Left renal cortex interstitium (tissue), 4 donors: ENCODE data around the gene FGD5. TPM values are rescaled to one million over a fixed set of nuclear protein-coding genes. Genes with fewer than 3 reads are reported as not detected.
"Not testable (repeated sequence)": the region's sequence is repeated elsewhere in the genome, so short reads cannot be mapped to it uniquely, and the experiment has no call there.

Experiments
- DNase-seq, 4 donors: peaks; one replicate each; pipeline ENCODE4 v3.0.0-alpha.2; 2013; ENCODE audit warnings: low read depth in 4 of 4, low spot score in 2 of 4, missing footprints in 1 of 4
- polyA plus RNA-seq, 4 donors: library from polyadenylated mRNA; unstranded; fragments of 120-200 nt; gene quantifications; one replicate each; pipeline ENCODE4 v1.2.1, GENCODE V29; 2013; ENCODE audit not compliant: insufficient read length in 4 of 4

The FGD5 gene
- polyA plus RNA-seq, 4 donors: 21.0 to 25.0 (median 23.2) TPM

DNA sequence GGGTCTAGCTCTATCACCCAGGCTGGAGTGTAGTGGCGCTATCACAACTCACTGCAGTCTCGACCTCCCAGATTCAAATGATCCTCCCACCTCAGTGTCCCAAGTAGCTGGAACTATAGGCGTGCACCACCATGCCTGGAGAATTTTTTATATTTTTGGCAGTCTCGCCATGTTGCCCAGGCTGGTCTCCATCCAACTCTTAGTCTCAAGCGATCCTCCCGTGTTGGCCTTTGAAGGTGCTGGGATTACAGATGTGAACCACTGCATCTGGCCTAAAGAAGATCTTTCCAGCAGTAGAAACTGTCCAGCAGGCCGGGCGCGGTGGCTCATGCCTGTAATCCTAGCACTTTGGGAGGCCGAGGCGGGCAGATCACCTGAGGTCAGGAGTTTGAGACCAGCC, 73.5 kb downstream of the FGD5 start:
- DNase-seq: no peak

DNA sequence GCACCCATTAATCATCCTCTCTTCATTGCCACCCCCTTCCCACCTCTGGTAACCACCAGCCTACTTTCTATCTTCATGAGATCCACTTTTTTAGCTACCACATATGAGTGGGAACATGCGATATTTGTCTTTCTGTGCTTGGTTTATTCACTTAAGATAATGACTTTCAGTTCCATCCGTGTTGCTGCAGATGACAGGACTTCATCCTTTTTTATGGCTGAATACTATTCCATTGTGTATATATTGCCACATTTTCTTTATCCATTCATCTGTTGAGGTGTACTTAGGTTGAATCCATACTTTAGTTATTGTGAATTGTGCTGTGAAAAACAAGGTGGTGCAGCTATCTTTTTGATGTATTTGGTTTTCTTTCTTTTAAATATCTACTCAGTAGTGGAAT, 75.3 kb downstream of the FGD5 start:
- no peak for DNase-seq

DNA sequence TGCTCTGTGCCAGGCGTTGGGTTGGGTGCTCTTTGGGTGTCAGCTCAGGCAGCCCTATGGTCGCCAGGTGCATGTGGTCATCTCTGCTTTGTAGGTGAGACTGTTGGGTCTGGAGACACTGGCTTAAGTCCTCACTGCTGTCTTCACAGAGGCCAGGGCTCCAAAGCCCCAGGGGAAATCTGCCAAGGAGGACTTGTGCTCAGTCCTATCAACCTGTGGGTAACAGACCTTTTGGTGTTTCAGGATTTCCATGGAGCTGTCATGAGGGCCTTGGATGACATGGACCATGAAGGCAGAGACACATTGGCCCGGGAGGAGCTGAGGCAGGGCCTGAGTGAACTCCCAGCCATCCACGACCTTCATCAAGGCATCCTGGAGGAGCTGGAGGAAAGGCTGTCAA, 78.5 kb downstream of the FGD5 start:
- no peak for DNase-seq

DNA sequence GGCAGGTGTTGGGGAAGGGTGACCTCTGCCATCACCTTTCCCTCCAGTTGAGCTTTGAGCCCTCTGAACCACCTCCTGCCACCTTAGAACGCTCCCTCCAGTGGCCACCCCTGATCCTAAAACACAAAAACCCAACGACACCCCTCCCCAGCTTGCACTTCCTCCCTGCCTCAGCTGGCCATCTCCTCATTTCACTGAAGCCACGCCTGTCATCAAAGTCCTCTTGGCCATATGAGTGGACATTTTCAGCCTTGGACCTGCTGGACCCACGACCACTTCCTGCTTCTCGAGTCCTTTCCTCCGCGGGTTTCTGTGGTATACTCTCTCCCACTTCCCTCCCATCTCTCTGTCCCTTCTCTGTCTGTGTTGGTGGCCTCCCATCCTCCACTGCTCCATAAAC, 80.2 kb downstream of the FGD5 start:
- no peak for DNase-seq

DNA sequence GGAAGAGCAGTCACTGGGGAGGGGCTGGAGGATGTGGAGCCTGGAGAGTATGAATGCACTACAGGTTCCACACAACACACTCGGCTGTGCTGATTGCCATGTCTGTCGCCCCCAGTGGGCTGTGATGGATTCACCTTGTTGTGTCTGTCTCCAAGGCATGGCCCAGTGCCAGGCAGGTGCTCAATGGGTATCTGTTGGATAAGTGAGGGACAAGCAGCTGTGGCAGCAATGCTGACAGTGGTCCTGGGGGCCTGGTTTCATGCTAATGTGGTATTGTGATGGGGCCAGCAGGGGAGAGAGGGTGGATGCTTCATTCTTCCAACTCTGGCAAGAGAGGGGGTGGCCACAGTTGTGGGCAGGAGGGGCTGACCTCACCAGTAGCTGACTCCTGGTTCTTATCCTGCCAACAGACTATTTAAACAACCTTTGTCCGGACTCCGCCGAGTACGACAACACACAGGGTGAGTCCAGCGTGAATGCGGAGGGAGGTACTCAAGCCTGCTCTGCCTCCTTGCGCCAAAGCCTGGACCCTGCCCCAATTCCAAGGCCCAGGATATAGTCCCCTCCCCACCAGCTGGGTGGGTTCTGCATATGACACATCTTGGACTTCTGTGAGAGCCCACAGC, 81.3 kb downstream of the FGD5 start:
- DNase-seq: no peak

DNA sequence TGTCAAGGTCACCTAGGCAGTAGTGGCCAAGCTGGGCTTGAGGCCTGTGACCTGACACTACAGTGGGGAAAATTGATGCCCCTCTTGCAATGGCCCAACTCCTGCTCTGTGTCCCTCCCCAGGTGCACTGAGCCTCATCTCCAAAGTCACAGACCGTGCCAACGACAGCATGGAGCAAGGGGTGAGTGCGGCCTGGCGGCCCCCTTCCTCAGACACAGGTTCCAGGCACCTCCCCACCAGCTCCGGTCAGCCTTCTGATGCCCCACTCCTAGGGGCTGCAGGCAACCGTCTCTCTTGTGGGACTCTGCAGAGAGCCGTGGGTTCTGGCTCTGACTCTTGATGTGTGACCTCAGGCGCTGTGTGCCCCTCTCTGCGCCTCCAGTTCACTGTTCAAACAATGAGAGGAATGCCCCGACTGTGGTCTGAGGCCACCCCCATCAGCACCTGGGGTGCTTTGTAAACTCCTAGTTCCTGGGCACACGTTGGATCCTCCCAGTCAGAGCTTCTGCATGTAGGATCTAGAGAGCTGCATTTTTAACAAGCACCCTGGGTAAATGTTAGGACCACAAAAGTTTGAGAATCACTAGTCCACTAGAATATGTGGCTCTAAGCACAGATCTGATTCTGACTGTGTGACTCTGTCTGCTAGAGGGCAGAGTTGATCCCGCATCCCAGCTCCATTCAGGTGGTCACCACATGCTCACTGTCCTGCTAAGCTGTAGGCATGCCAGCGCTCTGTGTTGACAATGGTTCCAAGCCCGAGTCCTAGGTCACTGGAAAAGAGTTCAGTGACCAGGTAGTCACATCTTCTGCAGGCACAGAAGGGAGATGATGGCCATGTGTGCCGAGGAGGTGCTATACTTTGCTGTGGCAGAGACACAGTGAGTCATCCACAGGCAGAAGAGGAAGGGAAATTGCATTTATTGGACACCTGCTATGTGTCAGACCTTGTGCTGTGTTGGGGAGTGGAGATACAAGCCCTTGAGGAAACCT, 82.4 kb downstream of the FGD5 start:
- no peak for DNase-seq

DNA sequence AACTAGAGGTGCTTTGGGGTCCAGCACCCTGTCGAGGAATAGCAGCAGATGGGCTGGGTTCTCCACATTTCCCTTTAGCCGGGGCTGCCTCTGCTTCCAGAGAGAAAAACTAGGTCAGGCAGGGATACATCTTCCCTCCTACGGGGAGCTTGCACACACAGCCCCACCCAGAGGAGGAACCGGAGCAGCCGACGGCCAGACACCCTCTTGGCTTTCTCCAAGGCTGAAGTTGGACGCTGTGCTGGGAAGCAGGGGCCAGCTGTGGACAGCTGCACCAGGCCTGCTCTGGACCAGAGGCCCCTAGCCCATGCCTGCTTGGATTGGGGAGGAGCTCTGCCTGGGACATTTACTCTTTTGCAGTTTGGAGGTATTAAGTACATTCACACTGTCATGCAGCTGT, 84.0 kb downstream of the FGD5 start:
- peak in 1 of 4 donors; percentile 37 for DNase-seq

DNA sequence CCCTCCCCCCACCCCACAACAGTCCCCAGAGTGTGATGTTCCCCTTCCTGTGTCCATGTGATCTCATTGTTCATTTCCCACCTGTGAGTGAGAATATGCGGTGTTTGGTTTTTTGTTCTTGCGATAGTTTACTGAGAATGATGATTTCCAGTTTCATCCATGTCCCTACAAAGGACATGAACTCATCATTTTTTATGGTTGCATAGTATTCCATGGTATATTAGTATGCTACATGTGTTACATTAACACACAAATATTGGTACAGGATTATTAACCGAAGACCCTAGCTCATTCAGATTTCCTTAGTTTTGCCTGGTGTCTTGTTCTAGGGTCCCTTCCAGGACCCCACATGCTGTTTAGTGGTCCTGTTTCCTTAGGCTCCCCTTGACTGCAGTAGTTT, 84.7 kb downstream of the FGD5 start:
- not testable (repeated sequence) for DNase-seq

DNA sequence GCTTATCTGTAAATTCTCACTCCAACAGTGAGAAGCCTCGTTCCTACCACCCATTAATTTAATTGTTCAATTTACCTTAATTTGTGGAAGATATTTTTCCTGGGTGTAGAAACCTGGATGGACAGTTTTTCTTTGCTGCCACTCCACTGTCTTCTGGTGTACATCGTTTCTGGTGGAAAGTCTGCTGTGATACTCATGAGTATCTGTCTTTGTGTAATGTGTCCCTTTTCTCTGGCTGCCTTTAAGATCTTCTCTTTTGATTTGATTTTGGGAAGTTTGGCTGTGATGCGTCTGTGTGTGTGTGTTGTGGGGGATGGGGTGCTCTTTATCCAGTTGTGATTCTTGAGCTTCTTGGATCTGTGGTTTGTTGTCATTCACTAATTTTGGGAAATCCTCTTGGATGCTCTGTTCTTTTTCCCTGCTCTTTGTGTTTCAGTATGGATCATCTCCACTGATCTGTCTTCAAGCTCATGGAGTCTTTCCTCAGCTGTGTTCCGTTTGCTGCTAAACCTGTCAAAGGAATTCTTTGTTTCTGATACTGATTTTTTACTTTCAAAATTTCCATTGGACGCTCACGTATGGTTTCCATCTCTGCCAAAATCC, 86.4 kb downstream of the FGD5 start:
- DNase-seq: no peak

DNA sequence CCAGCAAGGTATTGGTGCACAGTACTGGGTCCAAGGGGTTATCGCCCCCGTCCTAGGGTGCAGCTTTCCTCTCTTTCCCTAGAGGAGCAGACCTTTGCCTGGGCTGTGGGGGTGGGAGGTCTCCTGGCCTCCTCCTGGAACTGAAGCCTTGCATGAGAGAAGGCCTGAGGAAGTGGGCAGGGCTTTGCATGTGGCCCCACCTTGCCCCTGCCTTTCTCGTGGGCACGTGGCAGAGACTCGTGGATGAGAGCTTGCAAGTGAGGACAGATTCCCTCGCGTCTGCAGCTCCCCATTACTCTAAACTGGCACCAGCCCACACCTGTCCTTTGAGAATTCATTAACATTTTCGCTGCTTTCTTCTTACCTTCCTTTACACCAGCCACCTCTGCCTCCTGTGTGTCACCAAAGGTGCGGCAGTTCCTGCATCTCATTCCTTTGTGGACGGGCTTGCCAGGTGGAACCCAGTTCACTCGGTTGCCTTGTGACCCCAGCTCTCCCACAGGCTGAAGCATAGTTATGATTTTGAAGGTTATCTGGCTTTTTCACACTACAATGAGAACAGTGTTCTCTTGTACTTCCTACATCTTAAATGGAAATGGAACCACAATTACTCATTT, 87.7 kb downstream of the FGD5 start:
- DNase-seq: no peak

DNA sequence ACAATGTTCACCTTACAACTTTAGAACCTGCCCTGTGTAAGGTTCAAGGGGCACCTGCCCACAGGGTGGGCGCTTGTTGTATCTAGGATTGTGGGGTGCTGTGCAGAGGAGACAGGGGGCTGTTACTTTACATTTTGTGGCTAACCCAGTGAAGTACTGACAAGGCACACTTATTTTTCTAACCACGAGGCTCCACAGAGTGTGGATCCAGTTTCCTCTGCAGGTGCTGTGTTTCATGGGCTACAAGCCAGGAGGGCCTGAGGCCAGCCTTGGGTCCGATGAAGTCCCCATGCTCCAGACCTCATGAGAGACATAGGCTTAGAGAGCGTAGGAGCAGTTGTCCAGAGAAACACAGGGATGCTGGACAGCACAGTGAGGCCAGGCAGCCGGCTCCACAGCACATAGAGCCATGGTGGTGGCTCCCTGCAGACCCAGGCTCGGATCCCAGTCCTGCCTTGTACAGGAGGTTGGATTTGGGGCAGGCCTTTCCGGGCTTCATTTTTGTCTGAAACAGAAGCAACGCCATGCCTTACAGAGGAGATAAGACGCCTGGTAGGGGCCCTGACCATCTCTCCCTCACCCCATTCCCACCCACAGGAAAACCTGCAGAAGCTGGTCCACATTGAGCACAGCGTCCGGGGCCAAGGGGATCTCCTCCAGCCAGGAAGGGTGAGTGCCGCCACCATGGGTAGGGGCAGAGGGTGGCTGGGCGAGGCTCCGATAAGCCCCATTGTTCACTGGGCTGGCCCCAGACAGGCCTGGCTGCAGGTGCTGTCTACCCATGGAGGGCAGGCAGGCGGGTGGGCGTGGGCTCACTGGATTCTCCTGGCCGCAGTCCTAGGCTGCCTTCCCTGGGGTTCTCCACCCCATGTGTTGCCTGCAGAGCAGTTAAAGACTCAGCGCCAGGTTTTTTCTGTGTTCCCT, 88.5 kb downstream of the FGD5 start:
- DNase-seq: no peak

DNA sequence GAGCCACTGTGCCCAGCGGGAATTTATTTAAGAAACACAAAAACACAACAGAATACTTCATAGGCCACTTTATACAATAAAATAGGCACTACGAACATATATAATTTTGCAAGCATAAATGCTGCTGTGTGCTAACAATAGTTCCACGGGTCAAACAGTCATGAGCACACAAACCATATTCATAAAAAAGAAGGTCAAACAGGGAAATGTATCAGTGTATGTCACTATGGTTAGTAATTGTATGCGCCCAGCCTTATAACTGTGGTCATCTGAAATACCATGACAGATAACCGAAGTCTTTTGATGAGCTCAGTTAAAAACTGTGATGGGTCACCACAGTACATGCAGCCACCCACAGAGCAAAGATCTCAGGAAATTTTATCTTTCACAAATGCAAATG, 90.5 kb downstream of the FGD5 start:
- no peak for DNase-seq

DNA sequence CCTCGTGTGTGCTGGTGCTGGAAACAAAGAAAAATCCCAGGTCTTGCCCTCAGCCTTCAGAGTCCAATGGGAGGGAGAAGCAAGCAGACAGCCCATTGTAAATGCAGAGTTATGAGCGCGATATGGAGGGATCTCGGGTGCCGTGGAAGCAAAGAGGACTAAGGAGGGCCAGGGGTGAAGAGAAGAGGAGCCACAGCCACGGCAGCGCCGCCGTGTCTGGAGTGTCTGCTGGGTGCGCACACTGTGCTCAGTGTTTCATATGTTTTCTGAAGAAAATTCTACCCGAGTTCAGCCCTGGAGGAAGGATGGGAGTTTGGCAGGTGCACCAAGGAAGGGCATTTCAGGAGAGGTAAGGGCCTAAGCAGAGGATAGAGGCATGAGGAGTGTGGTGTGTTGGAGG, 92.9 kb downstream of the FGD5 start:
- DNase-seq: no peak

DNA sequence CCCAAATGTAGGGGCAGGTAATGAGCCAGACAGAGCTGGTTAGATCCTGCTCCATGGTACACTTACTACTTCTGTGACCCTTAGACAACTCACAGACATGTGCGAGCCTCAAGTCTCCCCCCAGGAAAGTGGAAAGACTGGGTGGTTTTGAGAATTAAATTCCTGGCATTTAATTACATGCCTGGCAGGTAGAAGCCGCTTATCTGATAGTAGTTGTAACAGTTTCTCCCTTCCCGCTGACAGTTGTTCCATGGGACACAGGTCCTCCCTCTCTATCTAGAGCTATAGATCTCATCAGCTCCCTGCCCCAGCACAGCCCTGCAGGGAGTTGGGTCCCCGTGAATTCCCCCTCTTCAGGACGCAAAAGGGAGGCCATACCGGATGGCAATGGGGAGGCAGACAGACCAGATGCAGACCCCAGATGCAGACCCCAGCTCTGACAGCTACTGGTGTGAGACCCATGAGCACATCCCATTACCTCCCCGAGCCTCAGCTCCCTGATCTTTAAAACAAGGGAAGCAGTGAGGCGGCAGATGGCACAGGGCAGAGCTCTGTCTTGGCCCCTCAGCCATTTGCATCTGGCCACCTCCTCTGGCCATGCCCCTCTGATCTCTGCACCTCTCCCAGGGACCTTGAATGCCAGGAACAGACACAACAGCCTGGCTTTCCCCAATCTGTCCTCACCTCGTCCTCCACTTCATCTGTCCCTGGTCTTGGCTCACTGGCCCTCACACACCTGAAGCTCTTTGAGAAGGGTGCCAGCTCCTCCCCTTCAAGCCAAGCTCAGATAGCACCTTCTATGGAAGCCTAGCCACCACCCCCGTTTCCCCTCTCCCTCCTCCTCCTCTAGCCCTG, 94.5 kb downstream of the FGD5 start:
- no peak for DNase-seq

DNA sequence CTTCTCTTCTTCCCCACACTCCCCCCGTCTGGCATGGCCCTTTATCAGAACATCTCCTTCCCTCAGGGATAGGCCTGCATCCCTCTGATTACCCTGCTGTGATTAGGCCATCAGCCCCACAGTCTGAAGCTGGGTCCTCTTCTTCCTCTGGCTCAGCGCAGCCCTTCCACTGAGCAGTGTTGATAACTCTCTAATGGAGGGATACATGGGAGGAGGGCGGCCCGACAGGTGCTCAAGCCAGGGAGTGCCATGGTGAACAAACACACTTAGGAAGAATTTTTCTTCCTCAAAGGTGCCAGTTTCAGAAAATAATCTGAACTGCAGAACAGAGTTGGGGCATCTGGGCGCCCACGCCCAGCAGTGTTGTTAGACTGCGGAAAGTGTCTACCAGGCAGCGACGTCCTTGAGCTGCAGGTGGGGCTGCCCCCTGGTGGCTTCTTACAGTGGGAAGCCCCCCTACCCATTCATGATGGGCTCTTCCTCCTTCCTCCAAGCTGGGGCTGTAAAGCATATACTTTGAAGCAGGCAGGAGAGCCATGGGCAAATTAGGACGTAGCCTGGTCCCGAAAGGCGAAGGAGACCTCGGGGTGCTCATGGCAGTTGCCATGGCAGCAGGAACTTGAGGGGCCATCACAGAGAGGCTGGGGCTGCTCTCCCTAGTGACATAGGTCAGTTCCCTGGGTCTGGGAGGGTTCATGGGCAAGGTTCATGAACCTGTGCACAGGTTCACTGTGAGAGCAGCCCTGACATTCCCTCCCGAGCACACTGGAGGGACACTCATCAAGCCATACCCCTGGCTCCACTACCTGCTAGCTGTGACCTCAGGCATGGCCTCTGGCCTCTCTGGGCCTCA, 95.4 kb downstream of the FGD5 start:
- no peak for DNase-seq

DNA sequence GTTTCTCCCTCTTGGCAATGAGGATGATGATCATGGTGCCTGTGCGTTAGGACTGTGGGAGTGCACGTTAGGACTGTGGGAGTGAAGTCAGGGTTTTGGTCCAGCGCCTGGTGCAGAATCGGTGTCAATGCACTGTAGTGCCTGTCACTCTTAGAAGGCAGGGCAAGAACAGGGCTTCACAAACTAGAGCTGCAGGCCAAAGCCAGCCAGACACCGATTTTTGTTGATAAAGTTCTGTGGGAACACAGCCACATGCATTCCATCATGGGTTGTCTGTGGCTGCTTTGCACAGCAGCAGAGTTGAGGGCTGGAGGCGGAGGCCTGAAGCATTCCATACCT, 96.0 kb downstream of the FGD5 start:
- no peak for DNase-seq

DNA sequence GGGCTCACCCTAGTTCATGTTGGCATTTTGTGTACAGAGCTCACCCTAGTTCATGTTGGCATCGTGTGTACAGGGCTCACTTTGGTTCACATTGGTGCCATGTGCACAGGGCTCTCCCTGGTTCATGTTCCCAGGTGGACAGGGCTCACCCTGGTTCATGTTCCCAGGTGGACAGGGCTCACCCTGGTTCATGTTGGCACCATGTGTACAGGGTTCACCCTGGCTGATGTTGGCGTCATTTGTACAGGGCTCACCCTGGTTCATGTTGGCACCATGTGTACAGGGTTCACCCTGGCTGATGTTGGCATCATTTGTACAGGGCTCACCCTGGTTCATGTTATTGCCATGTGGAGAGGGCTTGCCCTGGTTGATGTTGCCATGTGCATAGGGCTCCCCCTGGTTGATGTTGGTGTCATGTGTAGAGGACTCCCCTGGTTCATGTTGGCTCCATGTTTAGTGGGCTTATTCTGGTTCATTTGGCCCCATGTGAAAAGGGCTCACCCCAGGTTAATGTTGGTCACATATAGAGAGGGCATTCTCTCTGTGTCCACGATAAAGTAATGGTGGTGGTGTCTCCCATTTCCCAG, 97.0 kb downstream of the FGD5 start:
- no peak for DNase-seq

DNA sequence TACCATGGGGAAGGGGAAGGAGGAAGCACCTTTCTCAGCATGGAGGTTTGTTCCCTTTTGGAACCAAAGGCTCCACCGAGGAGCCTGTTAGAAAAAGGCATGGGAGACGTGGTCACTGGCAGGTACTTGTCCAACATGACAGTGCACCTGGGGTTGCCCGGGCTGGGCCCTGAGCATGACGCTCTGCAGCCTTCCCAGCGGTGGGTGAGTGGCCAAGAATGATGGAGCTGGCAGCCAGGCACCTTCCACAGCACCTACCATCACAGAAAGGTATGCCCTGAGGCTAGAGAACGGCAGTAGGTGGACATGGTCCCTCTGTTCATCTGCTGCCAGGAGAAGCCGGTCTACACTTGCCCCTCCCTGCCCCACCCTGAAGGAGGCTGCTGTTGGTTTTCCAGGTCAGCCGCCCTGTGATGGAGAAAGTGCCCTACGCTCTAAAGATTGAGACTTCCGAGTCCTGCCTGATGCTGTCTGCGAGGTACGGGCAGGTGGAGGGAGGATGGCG, 99.6 kb downstream of the FGD5 start:
- DNase-seq: no peak
